NCI-H146 (cell line): ENCODE results near the gene DPP9.
"Not testable (repeated sequence)": the region's sequence is repeated elsewhere in the genome, so short reads cannot be mapped to it uniquely, and the experiment has no call there.

ENCODE experiments used
- DNase-seq: peaks from one replicate; lab custom pipeline; 2025; lab: John Stamatoyannopoulos, UW

DPP9 gene

GRCh38 chr19:4687396-4687795 lies 36.2 kb downstream of the DPP9 start:
- no peak for DNase-seq

- DNase-seq: no peak
Measured at GRCh38 chr19:4686700-4687099, 36.9 kb downstream of the DPP9 start.

- DNase-seq: no peak
Measured at GRCh38 chr19:4684312-4685095, 39.1 kb downstream of the DPP9 start.

- no peak for DNase-seq
Measured at GRCh38 chr19:4682417-4683200, 41.0 kb downstream of the DPP9 start.

- DNase-seq: not testable (repeated sequence)
Measured at GRCh38 chr19:4680021-4680420, 43.6 kb downstream of the DPP9 start.

- no peak for DNase-seq
Measured at GRCh38 chr19:4678881-4679790, 44.5 kb downstream of the DPP9 start.

- DNase-seq: peak; percentile 34
Measured at GRCh38 chr19:4676955-4677731, 46.5 kb downstream of the DPP9 start.

- no peak for DNase-seq
Measured at GRCh38 chr19:4675346-4675745, 48.3 kb downstream of the DPP9 start.

- no peak for DNase-seq
Measured at GRCh38 chr19:4673726-4674125, 49.9 kb downstream of the DPP9 start.

- DNase-seq: no peak
Measured at GRCh38 chr19:4673216-4673615, 50.4 kb downstream of the DPP9 start.

GRCh38 chr19:4671185-4671851 lies 52.3 kb downstream of the DPP9 start:
- DNase-seq: no peak

GRCh38 chr19:4669723-4670480 lies 53.7 kb downstream of the DPP9 start, which contains the start of gene MYDGF:
Gene MYDGF (minus strand): TSS chr19:4670342. CDS start chr19:4670334, 8 bp downstream.
- peak; percentile 85 for DNase-seq

GRCh38 chr19:4664642-4665041 lies 59.0 kb downstream of the DPP9 start:
- no peak for DNase-seq

- no peak for DNase-seq
Measured at GRCh38 chr19:4662812-4663211, 60.8 kb downstream of the DPP9 start.

- DNase-seq: no peak
Measured at GRCh38 chr19:4662020-4662695, 61.5 kb downstream of the DPP9 start.

GRCh38 chr19:4660993-4661392 lies 62.6 kb downstream of the DPP9 start:
- no peak for DNase-seq

- no peak for DNase-seq
Measured at GRCh38 chr19:4660181-4660791, 63.4 kb downstream of the DPP9 start.

- DNase-seq: no peak
Measured at GRCh38 chr19:4657835-4658234, 65.8 kb downstream of the DPP9 start.

- DNase-seq: no peak
Measured at GRCh38 chr19:4657262-4657661, 66.4 kb downstream of the DPP9 start.
